Limb (tissue), 2 donors: ENCODE measurements around the gene BFSP1.

Experiments used
- DNase-seq, 2 donors: peaks; one replicate each; pipeline ENCODE4 v3.0.0-alpha.2; 2016; ENCODE audit errors: extremely low spot score in 2 of 2

The BFSP1 gene

DNA sequence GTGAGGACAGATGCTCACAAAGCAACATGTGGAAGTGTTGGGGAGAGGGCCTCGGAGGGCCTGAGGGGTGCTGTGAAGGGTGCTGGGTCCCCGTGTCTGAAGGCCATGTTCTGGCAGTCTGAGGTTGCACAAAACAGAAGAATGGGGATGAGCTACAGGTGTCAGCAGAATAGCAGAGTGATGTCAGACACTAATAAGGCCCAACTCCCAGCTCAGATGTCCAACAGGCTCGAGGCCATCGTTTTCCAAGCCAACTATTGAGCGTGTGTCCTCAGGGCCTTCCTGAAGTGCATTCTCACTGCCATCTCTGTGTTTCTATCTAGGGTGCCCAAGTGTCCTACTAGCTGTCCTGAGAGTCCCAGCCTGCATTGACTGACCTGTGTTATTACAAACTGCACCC, 7.9 kb downstream of the BFSP1 start:
- no peak for DNase-seq

GRCh38 chr20:17522528-17522927, 8.7 kb downstream of the BFSP1 start:
- no peak for DNase-seq

DNA sequence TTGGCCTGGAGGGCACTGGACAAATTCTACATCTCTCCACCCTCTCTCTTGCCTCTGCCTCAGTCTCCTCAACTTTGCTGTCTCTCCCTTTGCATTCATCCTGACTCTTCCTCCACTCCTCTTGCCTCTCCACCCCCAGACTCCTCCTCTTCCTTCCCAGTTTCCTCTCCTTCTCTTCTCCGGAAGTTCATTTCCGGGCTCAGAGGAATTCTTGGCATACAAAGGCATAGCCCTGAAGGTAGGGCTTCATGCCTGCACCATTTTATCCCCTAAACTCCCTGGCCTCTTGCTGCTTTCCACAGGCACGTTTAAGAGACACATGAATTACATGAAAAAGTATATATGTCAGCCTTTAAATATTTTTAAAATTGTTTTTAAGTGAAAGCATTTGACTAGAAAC, 10.6 kb downstream of the BFSP1 start:
- no peak for DNase-seq

GRCh38 chr20:17519606-17520285, 11.4 kb downstream of the BFSP1 start:
- DNase-seq, result no peak

DNA sequence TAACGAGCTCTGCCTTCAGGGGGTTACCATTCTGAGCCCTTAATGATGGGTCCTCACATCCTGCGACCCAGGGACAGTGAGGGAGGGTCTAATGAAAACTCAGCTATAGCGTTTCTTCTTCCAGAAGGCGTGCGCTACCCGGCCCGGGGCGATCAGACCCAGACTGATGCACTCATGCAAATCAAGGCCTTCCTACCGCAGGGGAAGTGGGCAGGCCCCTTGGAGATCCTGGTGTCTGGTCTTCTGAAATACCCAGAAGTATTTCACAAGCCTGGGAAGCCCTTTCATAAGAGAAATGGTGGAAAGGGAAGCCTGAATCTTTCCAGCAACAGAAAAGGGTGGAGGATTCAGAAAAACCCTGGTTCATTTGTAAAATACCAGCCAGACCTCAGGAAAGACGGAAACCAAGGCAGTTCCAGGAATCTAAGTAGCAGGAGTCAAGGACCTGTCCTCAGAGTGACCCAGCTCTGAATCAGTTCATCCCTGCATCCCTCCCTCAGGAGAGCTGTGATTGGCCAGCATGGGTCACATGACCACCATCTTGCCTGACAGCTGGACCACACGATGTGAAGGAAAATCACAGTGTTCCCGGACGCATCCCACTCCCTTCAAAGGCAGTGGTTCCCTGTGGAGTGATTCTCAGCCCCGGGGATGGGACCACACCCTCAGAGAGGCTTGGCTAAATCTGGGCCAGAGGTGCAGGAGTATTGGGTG, 12.7 kb downstream of the BFSP1 start:
- DNase-seq, result no peak

DNA sequence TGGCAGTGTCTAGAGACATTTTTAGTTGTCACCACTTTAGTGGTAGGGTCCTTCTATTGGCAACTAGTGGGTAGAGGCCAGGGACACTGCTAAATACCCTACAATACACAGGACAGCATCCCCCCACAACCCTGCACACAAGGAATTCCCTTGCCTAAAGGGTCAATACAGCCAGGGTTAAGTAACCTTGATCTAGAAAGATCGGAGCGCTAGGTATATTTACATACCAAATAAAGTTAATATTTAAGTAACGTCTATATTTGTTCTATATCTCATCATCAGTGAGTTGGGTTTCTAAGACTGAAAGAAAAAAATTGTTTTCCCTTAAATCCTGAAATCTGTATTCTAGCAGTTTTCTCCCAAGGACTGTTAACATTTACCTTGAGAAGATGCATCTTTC, 16.1 kb downstream of the BFSP1 start:
- no peak for DNase-seq

- no peak for DNase-seq
Measured at GRCh38 chr20:17513939-17514338, 17.2 kb downstream of the BFSP1 start.

- DNase-seq, result no peak
Measured at GRCh38 chr20:17511401-17511800, 19.8 kb downstream of the BFSP1 start.

GRCh38 chr20:17510548-17510947, 20.6 kb downstream of the BFSP1 start:
- DNase-seq, result no peak

- DNase-seq, result no peak
Measured at GRCh38 chr20:17508756-17509155, 22.4 kb downstream of the BFSP1 start.

GRCh38 chr20:17507531-17507930, 23.6 kb downstream of the BFSP1 start:
- no peak for DNase-seq

- DNase-seq, result no peak
Measured at GRCh38 chr20:17507032-17507431, 24.1 kb downstream of the BFSP1 start.

GRCh38 chr20:17505636-17506517, 25.3 kb downstream of the BFSP1 start:
- DNase-seq, result no peak

- peak; percentile 69 to 84 for DNase-seq
Measured at GRCh38 chr20:17504898-17505635, 26.1 kb downstream of the BFSP1 start.

GRCh38 chr20:17504066-17504897, 26.9 kb downstream of the BFSP1 start:
- peak in 1 of 2 donors; percentile 48 for DNase-seq

- DNase-seq, result no peak
Measured at GRCh38 chr20:17503301-17504065, 27.7 kb downstream of the BFSP1 start.

- no peak for DNase-seq
Measured at GRCh38 chr20:17502105-17502504, 29.1 kb downstream of the BFSP1 start.

GRCh38 chr20:17501701-17502100, 29.5 kb downstream of the BFSP1 start:
- DNase-seq, result no peak

GRCh38 chr20:17500826-17501225, 30.4 kb downstream of the BFSP1 start:
- DNase-seq, result no peak

- no peak for DNase-seq
Measured at GRCh38 chr20:17500271-17500670, 30.9 kb downstream of the BFSP1 start.
